HEK293 (cell line): ENCODE results near the gene PI4KA.

Experiments used
- ZBTB1 ChIP-seq: fragments of 450-650 bp; formaldehyde crosslinking; IDR thresholded peaks from 2 replicates; pipeline ENCODE4 v1.5.1; 2016; ENCODE audit warnings: missing biosample characterization, missing genetic modification characterization
- ZNF146 ChIP-seq: fragments of 450-650 bp; formaldehyde crosslinking; IDR thresholded peaks from 2 replicates; pipeline ENCODE4 v1.5.1; 2016; ENCODE audit warnings: missing biosample characterization, missing genetic modification characterization
- ZNF302 ChIP-seq: fragments of 450-650 bp; formaldehyde crosslinking; IDR thresholded peaks from 2 replicates; pipeline ENCODE4 v1.5.1; 2016; ENCODE audit warnings: missing biosample characterization, missing genetic modification characterization, low read depth
- ZNF621 ChIP-seq: fragments of 450-650 bp; formaldehyde crosslinking; IDR thresholded peaks from 2 replicates; pipeline ENCODE4 v1.5.1; 2017; ENCODE audit warnings: missing biosample characterization, missing genetic modification characterization
- TF ChIP-seq, protein P1 (sequence below): fragments of 450-650 bp; formaldehyde crosslinking; IDR thresholded peaks from 2 replicates; pipeline ENCODE4 v1.5.1; 2016; ENCODE audit warnings: missing biosample characterization, missing genetic modification characterization

DNA sequence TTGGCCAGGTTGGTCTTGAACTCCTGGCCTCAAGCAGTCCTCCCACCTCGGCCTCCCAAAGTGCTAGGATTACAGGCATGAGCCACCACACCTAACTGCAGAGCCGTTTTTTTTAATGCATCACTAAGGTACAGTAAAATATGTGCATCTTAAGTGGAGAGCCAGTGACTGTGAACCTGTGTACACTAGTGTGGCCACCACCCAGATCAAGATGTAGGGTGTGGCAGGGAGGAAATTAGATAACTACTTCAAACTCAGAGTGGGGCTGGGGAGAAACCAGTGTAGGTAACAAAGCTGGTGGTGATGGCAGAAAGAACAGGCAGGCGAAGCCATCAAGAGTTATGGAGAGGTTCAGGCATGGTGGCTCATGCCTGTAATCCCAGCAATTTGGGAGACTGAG lies 14.6 kb upstream of the PI4KA start:
- TF ChIP-seq, protein P1, sequence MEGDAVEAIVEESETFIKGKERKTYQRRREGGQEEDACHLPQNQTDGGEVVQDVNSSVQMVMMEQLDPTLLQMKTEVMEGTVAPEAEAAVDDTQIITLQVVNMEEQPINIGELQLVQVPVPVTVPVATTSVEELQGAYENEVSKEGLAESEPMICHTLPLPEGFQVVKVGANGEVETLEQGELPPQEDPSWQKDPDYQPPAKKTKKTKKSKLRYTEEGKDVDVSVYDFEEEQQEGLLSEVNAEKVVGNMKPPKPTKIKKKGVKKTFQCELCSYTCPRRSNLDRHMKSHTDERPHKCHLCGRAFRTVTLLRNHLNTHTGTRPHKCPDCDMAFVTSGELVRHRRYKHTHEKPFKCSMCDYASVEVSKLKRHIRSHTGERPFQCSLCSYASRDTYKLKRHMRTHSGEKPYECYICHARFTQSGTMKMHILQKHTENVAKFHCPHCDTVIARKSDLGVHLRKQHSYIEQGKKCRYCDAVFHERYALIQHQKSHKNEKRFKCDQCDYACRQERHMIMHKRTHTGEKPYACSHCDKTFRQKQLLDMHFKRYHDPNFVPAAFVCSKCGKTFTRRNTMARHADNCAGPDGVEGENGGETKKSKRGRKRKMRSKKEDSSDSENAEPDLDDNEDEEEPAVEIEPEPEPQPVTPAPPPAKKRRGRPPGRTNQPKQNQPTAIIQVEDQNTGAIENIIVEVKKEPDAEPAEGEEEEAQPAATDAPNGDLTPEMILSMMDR (tag by site-specific recombination), result no peak
- TF ChIP-seq ZNF146 (tag by site-specific recombination) (no peak), ZBTB1 (tag by site-specific recombination) (no peak), ZNF302 (tag by site-specific recombination) (no peak), ZNF621 (no peak)
